ENCODE data around the gene PPP1R7. TPM values are rescaled to one million over a fixed set of nuclear protein-coding genes. Genes with fewer than 3 reads are reported as not detected.
A peak's percentile ranks its signal among the peaks of the same experiment; 100 is the strongest.

The PPP1R7 gene
- total and polyA plus RNA-seq, 9 of the 15 experiments (the other 6 are each of a cell fraction or from before 2014, with no cell fraction given) = 37.5 to 75.0 (median 50.5) TPM

DNA sequence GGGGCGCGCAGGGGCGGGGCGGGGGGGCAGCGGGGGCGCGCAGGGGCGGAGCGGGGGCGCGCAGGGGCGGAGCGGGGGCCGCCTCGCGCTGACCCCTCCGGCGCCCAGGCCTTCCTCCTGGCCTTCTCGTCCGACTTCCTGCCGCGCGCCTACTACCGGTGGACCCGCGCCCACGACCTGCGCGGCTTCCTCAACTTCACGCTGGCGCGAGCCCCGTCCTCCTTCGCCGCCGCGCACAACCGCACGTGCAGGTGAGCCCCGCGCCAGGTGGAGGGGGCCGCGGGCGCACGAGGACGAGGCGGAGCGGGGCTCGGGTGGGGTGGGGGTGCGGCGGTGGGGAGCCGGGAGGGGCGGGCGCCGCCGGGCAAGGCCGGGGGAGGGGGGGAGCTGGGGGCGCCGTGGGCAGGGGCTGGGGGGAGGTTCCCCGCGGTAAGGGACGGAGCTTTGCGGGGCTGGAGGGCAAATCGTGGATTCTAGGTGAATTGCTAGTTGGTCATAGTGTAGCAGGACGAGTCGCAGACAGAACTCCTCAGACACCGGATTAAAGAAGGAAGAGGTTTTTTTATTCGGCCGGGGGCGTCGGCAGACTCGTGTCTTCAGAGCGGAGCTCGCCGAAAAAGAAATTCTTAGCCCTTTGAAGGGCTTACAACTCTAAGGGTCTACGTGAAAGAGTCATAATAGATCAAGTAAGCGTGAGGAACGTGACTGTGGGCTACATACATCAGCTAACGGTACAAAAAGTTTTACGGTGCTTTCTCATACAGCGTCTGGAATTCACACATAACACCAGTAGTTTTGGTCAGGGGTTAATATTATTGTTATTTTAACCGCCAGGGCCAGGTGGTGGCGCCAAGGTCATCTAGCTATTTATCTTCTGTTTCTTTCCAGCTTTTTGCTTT lies 68.1 kb downstream of the PPP1R7 start (continued):
- TF ChIP-seq ZNF766 (CRISPR knock-in tag; conservative IDR thresholded peaks at IDR 0.05) = peak; percentile 93
- TF ChIP-seq ZNF23 (CRISPR knock-in tag; IDR thresholded peaks at IDR 0.05) = no peak
- 0 out of 2 replicates have a peak, but pooled peaks have one; percentile 73 for TF ChIP-seq NR3C1 (CRISPR knock-in tag; IDR thresholded peaks at IDR 0.05)
- TF ChIP-seq HNRNPK (IDR thresholded peaks at IDR 0.05; ENCODE audit: low read depth, low read length, poor library complexity, severe bottlenecking) = no peak
- no peak for TF ChIP-seq GATAD2A (IDR thresholded peaks at IDR 0.05)
- no peak for TF ChIP-seq POLR3A (IDR thresholded peaks at IDR 0.05; ENCODE audit: borderline replicate concordance, extremely low read depth, insufficient read depth, insufficient read length)
- 0 out of 2 replicates have a peak, but pooled peaks have one; percentile 47 for TF ChIP-seq FOXP1 (CRISPR knock-in tag; IDR thresholded peaks at IDR 0.05)
- no peak for TF ChIP-seq BMI1 (IDR thresholded peaks at IDR 0.05; ENCODE audit: low read length)
- peak; percentile 29; the same call in 1 of the 2 replicates for TF ChIP-seq ZBTB7A (IDR thresholded peaks at IDR 0.05; ENCODE audit: borderline replicate concordance, control insufficient read depth, low read depth, low read length)
- TF ChIP-seq ZNF511 (CRISPR knock-in tag; IDR thresholded peaks at IDR 0.05) = peak; percentile 47; the same call in 1 of the 2 replicates
- TF ChIP-seq SMARCA4 (IDR thresholded peaks at IDR 0.05) = 0 out of 2 replicates have a peak, but pooled peaks have one; percentile 23
- peak; percentile 29; the same call in 1 of the 2 replicates for TF ChIP-seq CREM (IDR thresholded peaks at IDR 0.05; ENCODE audit: low read depth)
- TF ChIP-seq ZNF175 (CRISPR knock-in tag; IDR thresholded peaks at IDR 0.05; ENCODE audit: low read depth) = 0 out of 2 replicates have a peak, but pooled peaks have one; percentile 32
- peak; percentile 61; the same call in 1 of the 2 replicates for TF ChIP-seq RB1 (IDR thresholded peaks at IDR 0.05; ENCODE audit: low read depth)
- TF ChIP-seq ZNF655 (CRISPR knock-in tag; IDR thresholded peaks at IDR 0.05) = no peak
- TF ChIP-seq ZNF197 (CRISPR knock-in tag; IDR thresholded peaks at IDR 0.05; ENCODE audit: low read depth) = peak; percentile 74
- TF ChIP-seq RBM39 (optimal IDR thresholded peaks at IDR 0.05; ENCODE audit: low read depth, low read length) = no peak
- TF ChIP-seq ETV5 (CRISPR knock-in tag; IDR thresholded peaks at IDR 0.05; ENCODE audit: low read depth) = no peak
- TF ChIP-seq KAT8 (IDR thresholded peaks at IDR 0.05; ENCODE audit: low read depth) = no peak
- TF ChIP-seq ZNF696 (CRISPR knock-in tag; conservative IDR thresholded peaks at IDR 0.05) = no peak
- peak; percentile 74; the same call in 1 of the 2 replicates for TF ChIP-seq ZNF584 (CRISPR knock-in tag; IDR thresholded peaks at IDR 0.05; ENCODE audit: low read depth)
- TF ChIP-seq RAD21 (CRISPR knock-in tag; conservative IDR thresholded peaks at IDR 0.05 in 1 of 2, IDR thresholded peaks at IDR 0.05 in 1 of 2) = peak; percentile 12 to 35; a peak in 1 of 4 replicates
- TF ChIP-seq ZNF253 (CRISPR knock-in tag; conservative IDR thresholded peaks at IDR 0.05) = no peak
- peak; percentile 13 for TF ChIP-seq CXXC5 (CRISPR knock-in tag; IDR thresholded peaks at IDR 0.05)
- TF ChIP-seq PHF8 (IDR thresholded peaks at IDR 0.05; ENCODE audit: borderline replicate concordance, low read length) = peak; percentile 45; the same call in 1 of the 2 replicates

All from K562 (cell line).